HepG2 (cell line): ENCODE data around the gene KIF13A. TPM values are rescaled to one million over a fixed set of nuclear protein-coding genes. Genes with fewer than 3 reads are reported as not detected.
A peak's percentile ranks its signal among the peaks of the same experiment; 100 is the strongest.

Source experiments
- ATAC-seq: fragments of 200-7000 bp; cut with Tn5 transposase; 3 replicates; pipeline ENCODE4 v1.9.1; 2020; ENCODE audit warnings: mild to moderate bottlenecking, moderate library complexity
- BruUV-seq: library from RNA; stranded (reverse); fragments of 400-500 nt; replicated peaks from 2 replicates; lab custom pipeline; 2021; lab: Mats Ljungman, UMichigan
- CTCF ChIA-PET: fragments of 300-600 bp; formaldehyde crosslinking; extraction: SDS; loops from one replicate; lab custom pipeline; 2021; ENCODE audit warnings: low total read pairs, inconsistent platforms, low intra/inter-chr PET ratio; lab: Yijun Ruan, JAX
- POLR2A ChIA-PET: fragments of 350-600 bp; sonication (Branson Sonifier 250); formaldehyde crosslinking; loops from one replicate; lab custom pipeline; 2020; ENCODE audit warnings: antibody characterized with exemption, inconsistent platforms; lab: Yijun Ruan, JAX
- DNase-seq: peaks from one replicate; pipeline ENCODE4 v3.0.0-alpha.2; 2015; ENCODE audit warnings: low spot score
- FAIRE-seq: peaks from 3 replicates; lab custom pipeline; 2011; peaks lifted over from hg19 to GRCh38; lab: Jason Lieb, UNC
- H2AFZ ChIP-seq: one replicate; pipeline ENCODE4 v1.6.1; 2011; ENCODE audit warnings: low read length, inconsistent platforms
- H3K27ac ChIP-seq: fragments of 300-600 bp; 3 replicates; pipeline ENCODE4 v1.8.0; 2011; ENCODE audit warnings: mixed run types, mild to moderate bottlenecking, mixed read lengths, low read length, inconsistent platforms; ENCODE audit not compliant: insufficient read depth; ENCODE audit errors: extremely low read length
- H3K27me3 ChIP-seq, 2 experiments: fragments of 200-600 bp in 1 of 2; 2 replicates in 1 of 2; 3 replicates in 1 of 2; pipeline versions ENCODE4 v1.6.0 to v1.8.0; 2011; ENCODE audit warnings: low read length in 2 of 2, mild to moderate bottlenecking in 2 of 2, moderate library complexity in 2 of 2, inconsistent platforms in 1 of 2; ENCODE audit not compliant: insufficient read depth in 2 of 2, control insufficient read depth in 1 of 2
- H3K36me3 ChIP-seq, 2 experiments: fragments of 200-600 bp in 1 of 2; replicated peaks in 1 of 2; 2 replicates in 1 of 2; 3 replicates in 1 of 2; pipeline versions ENCODE4 v1.5.1 to v1.8.0; 2011; ENCODE audit warnings: low read length in 2 of 2, inconsistent platforms in 1 of 2; ENCODE audit not compliant: insufficient read depth in 2 of 2, control insufficient read depth in 1 of 2
- H3K4me1 ChIP-seq: 2 replicates; pipeline ENCODE4 v1.5.1; 2012; ENCODE audit warnings: low read length, inconsistent platforms; ENCODE audit not compliant: insufficient read depth
- H3K4me2 ChIP-seq: 2 replicates; pipeline ENCODE4 v1.6.0; 2011; ENCODE audit warnings: low read depth, low read length, inconsistent platforms
- H3K4me3 ChIP-seq, 3 experiments: fragments of 200-600 bp in 1 of 3; sonication (generic), shearing (Covaris generic) in 1 of 3; replicated peaks in 1 of 3; 2 replicates each; pipeline ENCODE4 v1.5.1; 2011 to 2016; ENCODE audit warnings: low read length in 3 of 3, inconsistent platforms in 2 of 3, low read depth in 2 of 3, mild to moderate bottlenecking in 2 of 3, control low read depth in 1 of 3, mixed read lengths in 1 of 3; ENCODE audit not compliant: insufficient read depth in 1 of 3
- H3K79me2 ChIP-seq: one replicate; pipeline ENCODE4 v1.6.1; 2011; ENCODE audit warnings: low read length, inconsistent platforms; ENCODE audit not compliant: insufficient read depth
- H3K9ac ChIP-seq: 2 replicates; pipeline ENCODE4 v1.6.0; 2011; ENCODE audit warnings: mild to moderate bottlenecking, low read depth, low read length, inconsistent platforms; ENCODE audit not compliant: insufficient read depth
- H3K9me3 ChIP-seq: 2 replicates; pipeline ENCODE4 v1.5.1; 2012; ENCODE audit warnings: mild to moderate bottlenecking, low read length
- H4K20me1 ChIP-seq: 2 replicates; pipeline ENCODE4 v1.6.0; 2011; ENCODE audit warnings: inconsistent platforms, mild to moderate bottlenecking, low read length, moderate library complexity; ENCODE audit not compliant: insufficient read depth
- ARHGAP35 ChIP-seq: sonication (generic); formaldehyde crosslinking; IDR thresholded peaks from 2 replicates; pipeline ENCODE4 v1.9.0; 2022; ENCODE audit warnings: mild to moderate bottlenecking, inconsistent platforms, moderate library complexity, missing genetic modification reagents, borderline replicate concordance
- ZNF615 ChIP-seq: sonication (generic); formaldehyde crosslinking; IDR thresholded peaks from 2 replicates; pipeline ENCODE4 v1.5.0; 2020; ENCODE audit warnings: mild to moderate bottlenecking, missing genetic modification reagents, borderline replicate concordance
- WGBS: methylation state at CpG from one replicate; pipeline ENCODE4 v1.1.6; 2017; ENCODE audit warnings: low lambda C conversion rate; 5-methylcytosine and 5-hydroxymethylcytosine counted together
- in situ Hi-C: cut with HindIII; loops from 2 replicates; pipeline ENCODE4 v1.10.0; 2017; ENCODE audit warnings: low pct_unique_long_range_greater_than_20kb; ENCODE audit not compliant: extremely low pct_ligation_motif_present
- intact Hi-C: fragments of 100-400 bp; cut with micrococcal nuclease; formaldehyde crosslinking; loops from one replicate; pipeline ENCODE4 v1.10.0; 2022; ENCODE audit not compliant: unreplicated experiment
- polyA plus RNA-seq, 8 experiments: library from polyadenylated mRNA; depleted of rRNA in 3 of 8; stranded (reverse) in 7 of 8; unstranded in 1 of 8; fragments of >200 nt; fragmentation: Illumina TruSeq in 4 of 8; extraction: Trizol in 4 of 8; gene quantifications; 2 replicates each; pipeline versions ENCODE4 v1.2.1 to v1.2.3, GENCODE V29; 2011 to 2016; ENCODE audit warnings: low read depth in 4 of 8, missing spikeins in 1 of 8, mixed read lengths in 1 of 8; ENCODE audit not compliant: insufficient read depth in 1 of 8
- total RNA-seq, 5 experiments: library from RNA; depleted of rRNA; stranded (reverse); fragments of >200 nt; fragmentation: Illumina TruSeq; extraction: Trizol; gene quantifications; 2 replicates each; pipeline ENCODE4 v1.2.3, GENCODE V29; 2016; ENCODE audit warnings: low read depth in 1 of 5
- TF ChIP-seq, protein P1 (sequence below): sonication (generic); formaldehyde crosslinking; IDR thresholded peaks from 2 replicates; pipeline ENCODE4 v1.9.0; 2021; ENCODE audit warnings: mild to moderate bottlenecking, missing genetic modification reagents
- TF ChIP-seq, protein P2 (sequence below): sonication (generic); formaldehyde crosslinking; IDR thresholded peaks from 2 replicates; pipeline ENCODE4 v1.4.0; 2020; ENCODE audit warnings: missing genetic modification reagents

The KIF13A gene
- total and polyA plus RNA-seq, 2 of the 13 experiments (the other 11 are each of a cell fraction or from before 2014, with no cell fraction given): 21.1 to 37.2 TPM

- TF ChIP-seq, protein P1, sequence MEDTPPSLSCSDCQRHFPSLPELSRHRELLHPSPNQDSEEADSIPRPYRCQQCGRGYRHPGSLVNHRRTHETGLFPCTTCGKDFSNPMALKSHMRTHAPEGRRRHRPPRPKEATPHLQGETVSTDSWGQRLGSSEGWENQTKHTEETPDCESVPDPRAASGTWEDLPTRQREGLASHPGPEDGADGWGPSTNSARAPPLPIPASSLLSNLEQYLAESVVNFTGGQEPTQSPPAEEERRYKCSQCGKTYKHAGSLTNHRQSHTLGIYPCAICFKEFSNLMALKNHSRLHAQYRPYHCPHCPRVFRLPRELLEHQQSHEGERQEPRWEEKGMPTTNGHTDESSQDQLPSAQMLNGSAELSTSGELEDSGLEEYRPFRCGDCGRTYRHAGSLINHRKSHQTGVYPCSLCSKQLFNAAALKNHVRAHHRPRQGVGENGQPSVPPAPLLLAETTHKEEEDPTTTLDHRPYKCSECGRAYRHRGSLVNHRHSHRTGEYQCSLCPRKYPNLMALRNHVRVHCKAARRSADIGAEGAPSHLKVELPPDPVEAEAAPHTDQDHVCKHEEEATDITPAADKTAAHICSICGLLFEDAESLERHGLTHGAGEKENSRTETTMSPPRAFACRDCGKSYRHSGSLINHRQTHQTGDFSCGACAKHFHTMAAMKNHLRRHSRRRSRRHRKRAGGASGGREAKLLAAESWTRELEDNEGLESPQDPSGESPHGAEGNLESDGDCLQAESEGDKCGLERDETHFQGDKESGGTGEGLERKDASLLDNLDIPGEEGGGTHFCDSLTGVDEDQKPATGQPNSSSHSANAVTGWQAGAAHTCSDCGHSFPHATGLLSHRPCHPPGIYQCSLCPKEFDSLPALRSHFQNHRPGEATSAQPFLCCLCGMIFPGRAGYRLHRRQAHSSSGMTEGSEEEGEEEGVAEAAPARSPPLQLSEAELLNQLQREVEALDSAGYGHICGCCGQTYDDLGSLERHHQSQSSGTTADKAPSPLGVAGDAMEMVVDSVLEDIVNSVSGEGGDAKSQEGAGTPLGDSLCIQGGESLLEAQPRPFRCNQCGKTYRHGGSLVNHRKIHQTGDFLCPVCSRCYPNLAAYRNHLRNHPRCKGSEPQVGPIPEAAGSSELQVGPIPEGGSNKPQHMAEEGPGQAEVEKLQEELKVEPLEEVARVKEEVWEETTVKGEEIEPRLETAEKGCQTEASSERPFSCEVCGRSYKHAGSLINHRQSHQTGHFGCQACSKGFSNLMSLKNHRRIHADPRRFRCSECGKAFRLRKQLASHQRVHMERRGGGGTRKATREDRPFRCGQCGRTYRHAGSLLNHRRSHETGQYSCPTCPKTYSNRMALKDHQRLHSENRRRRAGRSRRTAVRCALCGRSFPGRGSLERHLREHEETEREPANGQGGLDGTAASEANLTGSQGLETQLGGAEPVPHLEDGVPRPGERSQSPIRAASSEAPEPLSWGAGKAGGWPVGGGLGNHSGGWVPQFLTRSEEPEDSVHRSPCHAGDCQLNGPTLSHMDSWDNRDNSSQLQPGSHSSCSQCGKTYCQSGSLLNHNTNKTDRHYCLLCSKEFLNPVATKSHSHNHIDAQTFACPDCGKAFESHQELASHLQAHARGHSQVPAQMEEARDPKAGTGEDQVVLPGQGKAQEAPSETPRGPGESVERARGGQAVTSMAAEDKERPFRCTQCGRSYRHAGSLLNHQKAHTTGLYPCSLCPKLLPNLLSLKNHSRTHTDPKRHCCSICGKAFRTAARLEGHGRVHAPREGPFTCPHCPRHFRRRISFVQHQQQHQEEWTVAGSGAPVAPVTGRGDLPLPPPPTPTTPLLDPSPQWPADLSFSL (CRISPR knock-in tag): no peak
- TF ChIP-seq ZNF615 (CRISPR knock-in tag): no peak
Observed at GRCh38 chr6:17930321-17930993, 57.0 kb downstream of the KIF13A start (continued).

DNA sequence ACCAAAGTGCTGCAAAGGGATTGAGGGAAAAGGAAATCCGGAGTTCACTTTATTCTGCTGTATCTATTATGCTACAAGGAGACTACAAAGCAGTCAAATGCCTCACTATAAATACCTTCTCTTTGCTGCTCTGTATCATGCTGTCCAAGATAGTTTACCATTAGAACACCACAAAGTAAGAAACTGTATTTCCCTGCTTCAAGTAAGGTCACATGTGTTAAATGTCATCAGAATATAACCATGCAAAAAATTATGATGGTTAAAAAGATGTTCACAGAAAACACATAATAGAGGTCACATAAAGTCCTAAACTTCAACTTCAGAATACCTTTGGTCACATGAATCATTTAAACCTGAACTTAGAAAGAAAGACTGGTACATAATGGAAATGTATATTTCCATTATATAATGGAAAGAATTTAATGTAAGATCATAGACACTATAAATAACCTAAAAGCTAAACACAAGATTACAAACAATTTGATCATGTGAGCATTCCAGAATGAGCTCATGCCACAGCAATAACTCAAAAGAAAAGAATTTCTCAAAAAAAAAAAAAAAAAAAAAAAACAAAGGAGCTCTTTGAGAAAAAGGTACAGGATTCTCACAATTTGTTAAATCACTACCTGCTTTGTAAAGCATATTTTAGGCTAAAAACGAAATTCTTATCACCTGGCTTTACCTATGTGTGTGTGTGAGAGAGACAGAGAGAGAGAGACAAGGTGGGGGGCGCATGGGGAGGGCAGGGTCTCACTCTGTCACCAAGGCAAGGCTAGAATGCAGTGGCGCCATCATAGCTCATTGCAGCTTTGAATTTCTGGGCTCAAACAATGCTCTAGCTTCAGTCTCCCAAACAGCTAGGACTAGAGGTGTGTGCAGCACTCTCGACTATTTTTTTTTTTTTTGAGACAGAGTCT lies 58.7 kb downstream of the KIF13A start:
- CTCF ChIA-PET: no interaction called here
- H4K20me1 ChIP-seq: no peaks in the 10 kb centered on the region
- ATAC-seq: no peak
- intact Hi-C loops (no loop called here), in situ Hi-C loops (no loop called here)
- POLR2A ChIA-PET: interaction anchor here (1.4 kb wide), 1 partner anchor 58 kb away, joined by 3 read pairs; no protein-coding TSS in a partner anchor
- no peak overlapping the region for H3K4me3 ChIP-seq
- no peaks in the 10 kb centered on the region for H3K9me3 ChIP-seq
- TF ChIP-seq, protein P2, sequence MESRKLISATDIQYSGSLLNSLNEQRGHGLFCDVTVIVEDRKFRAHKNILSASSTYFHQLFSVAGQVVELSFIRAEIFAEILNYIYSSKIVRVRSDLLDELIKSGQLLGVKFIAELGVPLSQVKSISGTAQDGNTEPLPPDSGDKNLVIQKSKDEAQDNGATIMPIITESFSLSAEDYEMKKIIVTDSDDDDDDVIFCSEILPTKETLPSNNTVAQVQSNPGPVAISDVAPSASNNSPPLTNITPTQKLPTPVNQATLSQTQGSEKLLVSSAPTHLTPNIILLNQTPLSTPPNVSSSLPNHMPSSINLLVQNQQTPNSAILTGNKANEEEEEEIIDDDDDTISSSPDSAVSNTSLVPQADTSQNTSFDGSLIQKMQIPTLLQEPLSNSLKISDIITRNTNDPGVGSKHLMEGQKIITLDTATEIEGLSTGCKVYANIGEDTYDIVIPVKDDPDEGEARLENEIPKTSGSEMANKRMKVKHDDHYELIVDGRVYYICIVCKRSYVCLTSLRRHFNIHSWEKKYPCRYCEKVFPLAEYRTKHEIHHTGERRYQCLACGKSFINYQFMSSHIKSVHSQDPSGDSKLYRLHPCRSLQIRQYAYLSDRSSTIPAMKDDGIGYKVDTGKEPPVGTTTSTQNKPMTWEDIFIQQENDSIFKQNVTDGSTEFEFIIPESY (CRISPR knock-in tag): peak; percentile 47; the same call in 1 of the 2 replicates
- no peak for TF ChIP-seq ARHGAP35
- H3K27me3 ChIP-seq: no peaks in the 10 kb centered on the region
- FAIRE-seq: no peak
- no peaks in the 10 kb centered on the region for H3K36me3 ChIP-seq
- H2AFZ ChIP-seq: no peak overlapping the region
- peak; percentile 41 for DNase-seq
- peaks cover 60% of the 10 kb centered on the region for H3K4me1 ChIP-seq
- 75% methylated on average over 5 of the region's 5 CpGs for WGBS
- peak overlapping the region; percentile 39 for H3K27ac ChIP-seq
- BruUV-seq: TSS peak; percentile 11
- no peak overlapping the region; the same call in 1 of the 2 replicates for H3K9ac ChIP-seq
- H3K79me2 ChIP-seq: peaks cover 18% of the 10 kb centered on the region
- no peak overlapping the region for H3K4me2 ChIP-seq
